LNCAP (cell line): ENCODE results near the gene RASSF10.

Experiments used
- TF ChIP-seq, protein P1 (sequence below): fragments of 450-650 bp; IDR thresholded peaks from 2 replicates; pipeline ENCODE4 v1.5.1; 2017; ENCODE audit warnings: mild to moderate bottlenecking

The RASSF10 gene

DNA sequence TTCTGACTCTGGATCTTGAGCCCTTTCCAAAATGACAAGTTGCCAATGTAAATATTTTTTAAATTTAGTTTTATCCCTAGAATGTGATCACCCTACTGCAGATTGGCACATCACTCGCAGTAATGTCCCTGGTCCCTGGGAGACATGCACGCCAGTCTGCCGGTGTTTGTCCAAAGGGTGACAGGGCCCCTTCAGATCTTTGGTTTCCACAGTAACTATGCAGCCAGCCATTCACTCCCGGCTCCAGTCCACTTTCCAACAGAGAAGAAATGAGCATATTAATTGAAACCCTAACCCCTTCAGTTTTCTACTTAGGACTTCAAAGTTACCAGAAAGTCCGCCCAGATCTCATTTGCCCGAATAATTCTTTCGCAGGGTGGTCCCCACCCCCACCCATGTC lies 25.8 kb upstream of the RASSF10 start:
- TF ChIP-seq, protein P1, sequence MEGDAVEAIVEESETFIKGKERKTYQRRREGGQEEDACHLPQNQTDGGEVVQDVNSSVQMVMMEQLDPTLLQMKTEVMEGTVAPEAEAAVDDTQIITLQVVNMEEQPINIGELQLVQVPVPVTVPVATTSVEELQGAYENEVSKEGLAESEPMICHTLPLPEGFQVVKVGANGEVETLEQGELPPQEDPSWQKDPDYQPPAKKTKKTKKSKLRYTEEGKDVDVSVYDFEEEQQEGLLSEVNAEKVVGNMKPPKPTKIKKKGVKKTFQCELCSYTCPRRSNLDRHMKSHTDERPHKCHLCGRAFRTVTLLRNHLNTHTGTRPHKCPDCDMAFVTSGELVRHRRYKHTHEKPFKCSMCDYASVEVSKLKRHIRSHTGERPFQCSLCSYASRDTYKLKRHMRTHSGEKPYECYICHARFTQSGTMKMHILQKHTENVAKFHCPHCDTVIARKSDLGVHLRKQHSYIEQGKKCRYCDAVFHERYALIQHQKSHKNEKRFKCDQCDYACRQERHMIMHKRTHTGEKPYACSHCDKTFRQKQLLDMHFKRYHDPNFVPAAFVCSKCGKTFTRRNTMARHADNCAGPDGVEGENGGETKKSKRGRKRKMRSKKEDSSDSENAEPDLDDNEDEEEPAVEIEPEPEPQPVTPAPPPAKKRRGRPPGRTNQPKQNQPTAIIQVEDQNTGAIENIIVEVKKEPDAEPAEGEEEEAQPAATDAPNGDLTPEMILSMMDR: no peak

DNA sequence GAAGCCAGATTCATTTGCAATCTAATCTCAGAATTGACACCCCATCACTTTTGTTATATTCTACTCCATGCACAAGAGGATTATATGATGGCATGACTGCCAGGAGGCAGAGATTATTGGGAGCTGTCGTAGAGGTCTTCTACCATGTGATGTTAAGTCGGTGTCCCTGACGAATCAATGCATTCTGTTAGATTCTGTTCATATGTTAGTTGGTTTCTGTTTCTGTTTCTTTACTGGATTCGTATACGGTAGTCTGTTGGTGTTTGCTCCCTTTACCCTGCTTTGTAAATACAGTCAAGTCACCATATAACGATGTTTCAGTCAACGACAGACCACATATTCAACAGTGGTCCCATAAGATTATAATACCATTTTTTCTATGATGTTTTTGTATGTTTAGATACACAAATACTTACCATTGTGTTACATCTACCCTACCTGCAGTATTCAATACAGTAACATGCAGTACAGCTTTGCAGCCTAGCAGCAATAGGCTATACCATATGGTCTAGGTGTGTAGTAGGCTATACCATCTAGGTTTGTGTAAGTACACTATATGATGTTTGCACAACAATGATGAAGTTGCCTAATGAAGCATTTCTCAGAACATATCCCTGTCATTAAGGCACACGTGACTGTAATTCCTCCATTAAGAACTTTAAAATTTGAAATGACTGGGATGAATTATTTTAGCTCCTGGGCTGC lies 22.8 kb upstream of the RASSF10 start:
- TF ChIP-seq, protein P1: no peak

DNA sequence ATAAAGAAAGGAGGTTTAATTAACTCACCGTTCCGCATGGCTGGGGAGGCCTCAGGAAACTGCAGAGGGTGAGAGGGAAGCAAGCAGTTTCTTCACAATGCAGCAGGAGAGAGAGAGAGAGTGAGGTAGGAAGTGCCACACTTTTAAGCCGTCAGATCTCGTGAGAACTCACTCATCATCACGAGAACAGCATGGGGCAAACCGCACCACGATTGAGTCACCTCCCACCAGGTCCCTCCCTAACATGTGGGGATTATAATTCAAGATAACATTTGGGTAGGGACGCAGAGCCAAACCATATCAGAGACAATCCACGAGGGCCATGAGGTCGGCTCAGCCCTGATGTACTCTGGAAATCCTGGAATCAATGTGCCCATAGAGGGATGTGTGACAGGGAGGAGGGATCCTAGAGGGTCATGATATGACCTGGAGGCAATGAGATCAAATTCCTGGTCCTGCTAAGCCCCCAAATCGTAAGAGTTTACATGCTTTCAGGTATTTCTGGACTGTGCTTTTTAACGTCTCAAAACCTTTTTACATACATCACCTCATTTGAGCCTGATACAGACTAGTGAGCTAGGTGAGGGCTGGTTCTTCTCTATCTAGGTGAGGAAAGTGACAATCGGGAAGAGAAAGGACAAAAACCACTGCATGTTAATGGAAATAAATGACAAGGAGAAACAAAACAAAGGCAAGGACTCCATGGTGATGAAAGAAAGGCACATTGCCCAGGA lies 19.5 kb upstream of the RASSF10 start:
- TF ChIP-seq, protein P1: no peak

DNA sequence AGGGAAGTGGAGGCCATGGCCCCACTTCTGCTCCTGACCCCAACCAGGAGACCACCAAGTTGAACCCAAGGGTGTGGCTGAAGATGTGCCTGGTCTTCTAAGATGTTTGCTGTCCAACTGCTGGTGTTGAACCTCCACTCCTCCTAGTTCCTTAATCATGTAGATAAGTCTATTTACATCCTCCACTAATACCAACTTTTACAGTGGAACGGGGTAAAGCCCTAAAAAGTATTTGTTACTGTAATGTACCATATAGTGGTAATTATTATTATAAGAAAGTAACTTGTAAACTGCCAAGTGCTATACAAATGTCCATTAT lies 19.0 kb upstream of the RASSF10 start:
- TF ChIP-seq, protein P1: no peak

DNA sequence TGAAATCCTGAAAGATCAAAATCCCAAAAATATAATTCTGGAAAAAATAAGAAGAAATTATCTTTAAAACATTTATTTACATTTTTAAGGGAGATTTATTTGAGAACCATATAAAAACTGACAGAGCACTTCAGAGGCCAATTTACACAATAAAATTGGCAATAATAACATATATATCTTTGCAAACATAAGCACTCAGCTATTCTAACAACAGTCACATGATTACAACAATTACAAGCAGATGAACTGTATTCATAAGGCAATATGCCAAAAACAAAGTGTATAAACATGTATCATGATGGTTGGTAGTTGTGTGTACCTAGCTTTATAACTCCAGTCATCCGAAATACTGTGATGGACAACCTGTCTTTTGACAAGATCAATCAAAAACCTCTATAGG lies 17.7 kb upstream of the RASSF10 start:
- TF ChIP-seq, protein P1: no peak

DNA sequence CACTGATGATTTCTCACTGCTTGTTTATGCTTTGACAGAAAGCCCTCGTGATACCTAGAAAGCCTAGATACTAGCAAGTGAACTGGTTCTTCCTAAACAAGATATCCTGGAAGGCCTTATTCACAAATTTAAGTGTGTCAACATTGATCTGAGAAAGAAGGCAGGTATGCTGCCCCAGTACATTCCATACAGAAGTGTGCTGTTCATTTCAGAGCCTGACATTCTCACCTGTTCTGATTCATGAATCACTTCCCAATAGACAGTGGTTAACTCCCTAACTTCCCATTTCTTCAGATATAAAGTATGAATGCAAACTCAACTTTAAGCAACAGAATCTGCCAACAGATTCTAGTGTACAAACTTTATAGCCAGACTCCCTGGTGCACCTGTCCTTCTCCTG lies 15.5 kb upstream of the RASSF10 start:
- TF ChIP-seq, protein P1: no peak

DNA sequence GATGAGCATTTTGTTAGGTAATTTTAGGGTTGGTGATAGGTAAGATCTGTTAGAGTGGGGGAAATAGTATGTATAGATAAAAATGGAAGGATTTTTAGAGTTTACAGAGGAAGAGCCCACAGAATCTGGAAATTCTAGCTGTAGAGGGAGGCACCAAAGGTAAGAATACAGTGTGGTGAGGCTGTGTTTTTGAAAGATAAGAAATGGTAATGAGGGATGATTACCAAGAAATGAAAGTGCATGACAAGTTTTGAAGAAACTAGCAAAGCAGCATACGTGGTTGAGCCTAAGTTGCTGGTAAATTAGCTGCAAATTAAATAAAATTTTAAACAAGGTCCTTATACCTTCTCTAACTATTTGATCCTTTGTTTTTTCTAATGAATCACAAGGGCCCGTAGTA lies 14.6 kb upstream of the RASSF10 start:
- TF ChIP-seq, protein P1: no peak
